GM21381 (cell line): ENCODE measurements around the gene NACAD.

Experiments used
- ATAC-seq: cut with Tn5 transposase; IDR thresholded peaks from one replicate; pipeline ENCODE4 v1.9.1; 2021; ENCODE audit warnings: mild to moderate bottlenecking, moderate library complexity; ENCODE audit not compliant: unreplicated experiment

The NACAD gene, protein sequence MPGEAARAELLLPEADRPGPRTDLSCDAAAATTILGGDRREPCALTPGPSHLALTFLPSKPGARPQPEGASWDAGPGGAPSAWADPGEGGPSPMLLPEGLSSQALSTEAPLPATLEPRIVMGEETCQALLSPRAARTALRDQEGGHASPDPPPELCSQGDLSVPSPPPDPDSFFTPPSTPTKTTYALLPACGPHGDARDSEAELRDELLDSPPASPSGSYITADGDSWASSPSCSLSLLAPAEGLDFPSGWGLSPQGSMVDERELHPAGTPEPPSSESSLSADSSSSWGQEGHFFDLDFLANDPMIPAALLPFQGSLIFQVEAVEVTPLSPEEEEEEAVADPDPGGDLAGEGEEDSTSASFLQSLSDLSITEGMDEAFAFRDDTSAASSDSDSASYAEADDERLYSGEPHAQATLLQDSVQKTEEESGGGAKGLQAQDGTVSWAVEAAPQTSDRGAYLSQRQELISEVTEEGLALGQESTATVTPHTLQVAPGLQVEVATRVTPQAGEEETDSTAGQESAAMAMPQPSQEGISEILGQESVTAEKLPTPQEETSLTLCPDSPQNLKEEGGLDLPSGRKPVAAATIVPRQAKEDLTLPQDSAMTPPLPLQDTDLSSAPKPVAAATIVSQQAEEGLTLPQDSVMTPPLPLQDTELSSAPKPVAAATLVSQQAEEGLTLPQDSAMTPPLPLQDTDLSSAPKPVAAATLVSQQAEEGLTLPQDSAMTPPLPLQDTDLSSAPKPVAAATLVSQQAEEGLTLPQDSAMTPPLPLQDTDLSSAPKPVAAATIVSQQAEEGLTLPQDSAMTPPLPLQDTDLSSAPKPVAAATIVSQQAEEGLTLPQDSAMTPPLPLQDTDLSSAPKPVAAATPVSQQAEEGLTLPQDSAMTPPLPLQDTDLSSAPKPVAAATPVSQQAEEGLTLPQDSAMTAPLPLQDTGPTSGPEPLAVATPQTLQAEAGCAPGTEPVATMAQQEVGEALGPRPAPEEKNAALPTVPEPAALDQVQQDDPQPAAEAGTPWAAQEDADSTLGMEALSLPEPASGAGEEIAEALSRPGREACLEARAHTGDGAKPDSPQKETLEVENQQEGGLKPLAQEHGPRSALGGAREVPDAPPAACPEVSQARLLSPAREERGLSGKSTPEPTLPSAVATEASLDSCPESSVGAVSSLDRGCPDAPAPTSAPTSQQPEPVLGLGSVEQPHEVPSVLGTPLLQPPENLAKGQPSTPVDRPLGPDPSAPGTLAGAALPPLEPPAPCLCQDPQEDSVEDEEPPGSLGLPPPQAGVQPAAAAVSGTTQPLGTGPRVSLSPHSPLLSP (N-terminal part only)

DNA sequence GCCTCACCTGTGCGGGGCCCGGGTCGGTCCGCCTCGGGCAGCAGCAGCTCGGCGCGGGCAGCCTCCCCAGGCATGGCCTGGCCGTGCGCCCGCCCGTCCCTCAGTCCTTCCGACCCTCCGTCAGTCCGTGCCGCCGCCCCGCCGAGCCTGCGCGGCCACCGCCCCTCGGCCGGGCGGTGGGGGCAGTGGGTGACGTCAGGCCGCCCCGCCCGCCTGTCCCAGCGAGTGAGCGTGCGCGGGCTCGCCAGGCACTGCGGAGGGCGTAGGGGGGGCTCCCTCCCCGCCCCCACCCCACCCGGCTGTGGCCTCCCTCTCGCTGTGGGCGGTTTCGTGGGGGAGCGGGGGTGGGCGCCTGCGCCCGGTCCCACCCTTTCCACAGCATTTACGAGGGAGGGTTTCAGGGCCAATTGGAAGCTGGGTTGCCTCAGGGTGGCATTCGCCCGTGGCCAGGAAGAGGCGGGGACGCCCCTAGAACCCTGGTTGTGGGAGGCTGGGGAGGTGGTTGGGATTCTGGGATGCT is at the start of gene NACAD:
Gene NACAD, minus strand, starts transcription at position 149 of the 520 bp plus-strand sequence. Its CDS starts 75 bp downstream, at position 74.
- ATAC-seq: no peak

DNA sequence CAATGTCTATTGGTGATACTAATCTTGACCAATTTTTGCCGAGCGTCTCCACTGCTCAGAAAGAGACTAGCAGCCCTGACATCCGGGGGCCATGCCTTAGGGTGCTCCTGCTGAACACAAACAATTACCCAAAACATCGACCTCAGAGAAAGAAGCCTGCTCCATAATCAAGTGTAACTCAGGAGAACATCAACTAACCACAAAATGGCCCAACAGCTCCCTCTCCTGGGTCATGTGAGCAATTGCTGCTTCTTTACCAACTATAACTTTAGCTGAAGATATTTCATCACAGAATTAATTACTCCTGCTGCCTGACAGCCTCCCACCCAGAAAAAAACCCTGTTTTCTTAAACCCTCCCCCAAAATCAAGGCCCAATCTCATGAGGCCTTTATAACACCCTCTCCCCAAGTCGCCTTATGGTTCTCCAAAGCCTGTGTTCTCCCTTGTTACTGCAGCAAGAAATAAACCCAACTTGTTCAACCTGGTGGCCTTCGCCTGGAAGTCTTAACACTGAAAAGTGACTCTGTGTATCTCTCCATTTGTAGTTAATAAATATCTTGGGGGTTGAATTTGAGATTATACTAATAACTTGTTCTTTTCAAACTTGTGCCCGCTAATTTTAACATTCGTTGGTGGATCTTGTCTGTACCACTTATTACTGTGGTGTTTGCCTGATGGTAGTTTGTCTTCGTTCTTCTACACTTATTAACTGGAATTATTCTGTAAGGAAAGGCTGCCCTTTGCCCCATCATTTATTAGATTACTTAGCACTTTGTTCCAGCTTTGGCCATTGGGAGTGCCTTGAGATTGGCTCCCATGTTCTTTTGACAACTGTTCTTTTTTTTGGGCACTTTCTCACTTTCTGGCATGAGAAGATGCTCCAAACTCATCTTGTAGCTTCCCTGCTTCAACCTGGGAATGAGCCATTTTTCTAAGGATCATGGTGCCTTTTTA is 47.6 kb upstream of the NACAD start:
- ATAC-seq: no peak

DNA sequence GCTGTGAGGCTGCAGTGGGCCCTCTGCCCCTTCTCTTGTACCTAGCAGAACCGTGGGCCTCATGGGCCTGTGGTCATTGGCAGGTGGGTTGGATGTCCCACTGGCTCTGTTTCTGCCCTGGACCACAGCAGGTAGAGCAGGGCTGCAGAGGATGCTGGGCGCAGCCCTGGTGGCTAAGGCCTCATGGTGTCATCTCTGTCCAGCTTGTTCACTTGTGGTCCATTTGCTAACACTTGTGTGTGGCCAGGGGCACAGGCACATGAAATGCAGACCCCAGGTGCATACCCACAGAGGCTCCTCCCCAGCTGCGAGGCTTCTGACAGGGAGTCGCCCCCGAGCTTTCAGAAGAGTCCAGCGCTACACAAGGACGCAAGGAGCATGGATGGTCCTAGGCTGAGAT is 45.1 kb upstream of the NACAD start:
- ATAC-seq: no peak

DNA sequence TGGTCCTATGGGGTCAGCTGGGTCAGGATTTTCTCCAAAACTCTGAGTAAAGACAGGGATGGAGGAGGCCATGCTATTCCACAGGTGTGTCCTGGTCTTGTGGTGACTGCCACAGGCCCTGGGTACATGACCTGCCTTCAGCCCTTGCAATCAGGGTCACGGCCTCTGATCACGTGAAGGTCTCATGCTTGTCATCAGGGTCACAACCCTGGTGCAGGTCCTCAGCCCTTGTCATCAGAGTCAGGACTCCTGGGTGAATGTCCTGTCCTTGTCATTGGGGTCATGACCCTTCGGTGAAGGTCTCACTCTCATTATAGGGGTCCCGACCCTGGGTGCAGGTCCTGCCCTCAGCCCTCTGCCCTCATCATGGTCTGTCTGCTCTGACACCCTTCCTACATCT is 44.6 kb upstream of the NACAD start:
- ATAC-seq: no peak

DNA sequence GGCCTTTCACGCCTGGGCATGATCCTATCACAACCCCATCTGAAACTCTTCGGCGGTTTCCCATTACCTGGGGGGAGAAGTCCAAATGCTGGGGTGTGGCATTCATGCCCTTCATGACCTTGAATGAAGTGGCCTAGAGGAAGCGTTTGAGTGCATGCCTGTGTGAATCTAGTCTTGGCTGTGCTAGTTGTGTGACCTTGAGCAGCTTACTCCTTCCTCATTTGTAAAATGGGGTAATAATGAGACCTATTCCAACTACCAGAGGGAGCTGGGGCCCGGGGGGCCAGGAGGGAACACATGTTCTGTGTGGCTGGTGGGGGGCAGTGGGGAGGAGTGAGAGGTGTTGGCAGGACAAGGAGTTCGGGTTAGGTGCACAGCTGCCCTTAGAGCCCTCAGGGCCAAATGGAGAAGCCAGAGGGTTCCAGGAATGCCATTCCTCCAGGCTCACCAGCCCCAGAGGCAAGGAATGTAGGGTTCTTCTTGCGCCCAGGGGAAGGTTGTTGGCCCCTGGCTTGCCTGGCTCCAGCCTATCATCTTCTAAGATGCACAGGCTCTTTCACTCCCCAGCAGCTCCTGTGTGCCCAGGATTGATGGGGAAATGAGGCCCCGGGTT is 44.0 kb upstream of the NACAD start:
- no peak for ATAC-seq

DNA sequence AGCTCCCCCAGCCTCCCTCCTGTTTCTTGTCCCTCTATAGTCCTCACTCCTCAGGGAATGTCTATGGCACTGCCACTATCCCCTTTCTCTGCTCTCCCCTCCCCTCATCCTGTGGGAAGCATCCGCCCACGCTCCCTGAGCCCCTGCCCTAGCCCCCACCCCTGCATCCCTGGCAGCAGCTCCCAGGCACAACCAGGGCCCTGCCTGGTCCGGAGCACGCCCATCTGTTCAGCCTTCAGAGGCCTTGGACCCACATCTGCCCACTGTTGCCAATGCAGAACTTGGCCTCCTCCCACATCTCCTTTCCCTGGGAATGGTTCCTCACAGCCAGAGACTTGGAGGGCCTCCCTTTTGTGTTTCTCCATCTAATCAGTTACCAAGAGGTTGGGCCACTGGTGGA is 43.1 kb upstream of the NACAD start:
- ATAC-seq: no peak

DNA sequence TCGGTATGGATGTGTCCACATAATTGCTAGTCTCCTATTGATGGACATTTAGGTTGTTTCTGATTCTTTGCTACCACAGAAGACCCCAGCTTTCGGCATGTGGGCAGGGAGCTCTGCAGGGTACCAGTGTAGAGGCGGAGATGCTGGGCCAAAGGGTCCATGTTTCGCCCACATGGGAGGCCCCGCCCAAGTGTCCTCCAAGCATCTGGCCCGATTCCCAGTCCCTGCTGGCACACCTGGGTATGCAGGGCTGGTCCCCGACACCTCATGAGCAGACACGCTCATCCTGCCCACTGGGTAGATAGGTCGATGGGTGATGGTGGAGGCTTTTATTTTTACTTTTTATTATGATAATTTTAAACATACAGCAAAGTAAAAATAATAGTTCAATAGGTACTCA is 42.1 kb upstream of the NACAD start:
- ATAC-seq: no peak

DNA sequence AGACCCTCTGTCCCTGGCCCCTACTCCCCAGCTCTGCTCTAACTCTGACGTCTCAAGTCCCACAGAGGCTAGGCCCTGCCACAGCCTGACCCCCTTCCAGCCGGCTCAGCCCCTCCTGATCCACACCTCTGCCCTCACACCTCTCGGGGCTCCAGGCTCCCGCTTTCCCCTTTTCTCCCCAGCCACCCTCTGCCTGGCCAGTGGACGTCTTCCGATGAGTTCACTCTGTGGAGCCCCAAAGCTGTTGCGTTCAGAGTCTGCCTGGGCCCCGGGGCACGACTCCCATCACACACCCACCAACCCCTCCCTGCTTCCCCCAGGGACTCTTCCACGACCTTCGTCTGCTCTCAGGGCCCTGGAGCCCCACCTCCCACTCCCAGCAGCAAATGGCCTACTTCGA is 41.1 kb upstream of the NACAD start:
- ATAC-seq: no peak

DNA sequence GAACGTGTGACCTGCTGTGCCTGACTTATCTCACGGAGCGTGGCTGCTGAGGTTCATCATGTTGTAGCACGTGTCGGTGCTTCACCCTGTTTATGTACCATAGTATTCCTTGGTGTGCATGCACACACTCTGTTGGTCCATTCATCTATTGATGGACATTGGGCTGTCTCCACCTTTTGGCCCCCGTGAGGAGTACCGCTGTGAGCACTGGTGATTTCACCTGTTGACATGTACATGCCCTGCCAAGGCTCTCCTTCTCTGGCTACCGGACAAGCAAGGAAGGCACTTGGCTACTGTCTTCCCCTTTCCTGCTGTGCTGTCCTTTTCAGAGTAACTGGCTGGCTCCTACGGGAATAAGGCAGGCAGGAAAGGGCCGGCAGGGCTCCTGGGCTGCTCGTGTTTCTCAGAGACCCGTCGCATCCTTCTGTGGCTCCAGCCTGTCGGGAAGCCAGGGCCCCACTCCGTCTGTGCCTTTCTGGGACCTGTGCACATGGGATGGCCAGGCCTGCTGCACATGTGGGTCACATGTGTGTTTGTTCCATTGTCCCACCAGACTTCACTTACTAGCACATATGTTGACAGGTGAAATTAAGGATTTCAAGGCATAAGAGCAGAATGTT is 40.5 kb upstream of the NACAD start:
- ATAC-seq: no peak

DNA sequence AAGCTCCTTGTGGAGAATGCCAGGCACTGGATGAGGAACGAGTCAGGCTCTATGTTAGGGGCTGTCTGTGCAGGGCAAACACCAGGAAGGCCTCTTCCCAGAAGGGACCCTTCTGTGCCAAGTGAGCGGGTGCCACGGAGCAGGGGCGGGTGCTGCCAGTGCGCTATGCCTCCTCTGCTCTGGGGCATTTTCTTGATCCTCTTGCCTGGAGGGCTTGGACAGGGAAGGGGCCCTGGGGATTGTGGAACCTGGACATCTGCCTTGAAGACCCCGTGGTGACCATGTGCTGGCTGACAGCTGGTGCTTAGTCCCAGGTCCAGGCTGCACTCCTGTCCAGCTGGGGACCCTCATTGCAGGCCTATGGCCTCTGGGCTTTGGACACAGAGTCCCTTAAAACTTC is 38.2 kb upstream of the NACAD start:
- ATAC-seq: no peak

DNA sequence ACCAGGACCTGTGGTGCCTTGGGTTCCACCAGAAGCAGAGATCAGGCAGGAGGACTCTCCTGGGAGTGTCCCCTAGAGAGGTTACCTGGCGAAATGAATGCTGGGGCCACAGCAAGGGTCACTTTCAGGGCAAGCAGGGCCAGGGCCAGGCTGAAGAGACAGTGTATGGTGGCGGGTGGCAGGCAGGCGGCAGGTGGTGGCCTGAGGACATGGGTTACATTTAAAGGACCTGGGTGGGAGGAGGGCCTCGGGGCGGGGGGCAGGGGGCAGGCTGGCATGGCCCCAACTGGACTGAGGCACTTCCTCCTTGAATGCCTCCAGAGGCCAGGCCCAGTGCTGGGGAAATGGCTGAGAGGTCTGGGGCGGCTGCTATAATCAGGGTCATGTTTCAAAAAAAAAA is 37.4 kb upstream of the NACAD start:
- no peak for ATAC-seq

DNA sequence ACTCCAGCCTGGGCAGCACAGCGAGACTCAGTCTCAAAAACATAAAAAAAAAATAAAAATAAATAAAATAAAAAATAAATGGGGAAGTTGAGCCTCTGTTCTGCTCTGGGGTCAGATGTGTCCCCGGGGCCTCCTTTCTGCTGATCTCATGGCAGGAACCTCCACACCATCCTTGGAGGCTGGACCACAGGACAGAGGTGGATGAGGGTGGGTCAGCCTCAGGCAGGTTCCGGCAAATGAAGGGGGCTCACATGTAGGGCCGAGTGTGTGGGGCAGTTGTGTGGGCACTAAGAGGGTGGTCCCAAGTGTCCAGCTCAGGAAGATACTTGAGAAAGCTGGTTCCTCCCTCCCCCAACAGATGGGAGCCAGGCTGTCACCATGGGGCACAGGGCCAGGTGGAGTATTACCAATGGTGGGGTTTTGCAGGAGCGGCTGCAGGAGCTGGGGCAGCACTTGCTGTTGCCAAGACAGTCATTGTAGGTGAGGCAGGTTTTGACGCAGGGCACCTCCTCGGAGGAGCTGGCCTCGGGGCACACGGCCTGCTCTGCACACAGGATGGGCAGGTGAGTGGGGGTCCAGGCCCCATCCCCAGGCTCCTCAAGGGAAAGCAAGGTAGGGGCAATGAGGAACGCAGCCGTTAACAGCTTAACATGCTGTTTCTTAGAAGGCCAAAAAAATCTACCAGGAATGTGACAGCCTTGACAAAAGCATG is 36.6 kb upstream of the NACAD start:
- no peak for ATAC-seq

DNA sequence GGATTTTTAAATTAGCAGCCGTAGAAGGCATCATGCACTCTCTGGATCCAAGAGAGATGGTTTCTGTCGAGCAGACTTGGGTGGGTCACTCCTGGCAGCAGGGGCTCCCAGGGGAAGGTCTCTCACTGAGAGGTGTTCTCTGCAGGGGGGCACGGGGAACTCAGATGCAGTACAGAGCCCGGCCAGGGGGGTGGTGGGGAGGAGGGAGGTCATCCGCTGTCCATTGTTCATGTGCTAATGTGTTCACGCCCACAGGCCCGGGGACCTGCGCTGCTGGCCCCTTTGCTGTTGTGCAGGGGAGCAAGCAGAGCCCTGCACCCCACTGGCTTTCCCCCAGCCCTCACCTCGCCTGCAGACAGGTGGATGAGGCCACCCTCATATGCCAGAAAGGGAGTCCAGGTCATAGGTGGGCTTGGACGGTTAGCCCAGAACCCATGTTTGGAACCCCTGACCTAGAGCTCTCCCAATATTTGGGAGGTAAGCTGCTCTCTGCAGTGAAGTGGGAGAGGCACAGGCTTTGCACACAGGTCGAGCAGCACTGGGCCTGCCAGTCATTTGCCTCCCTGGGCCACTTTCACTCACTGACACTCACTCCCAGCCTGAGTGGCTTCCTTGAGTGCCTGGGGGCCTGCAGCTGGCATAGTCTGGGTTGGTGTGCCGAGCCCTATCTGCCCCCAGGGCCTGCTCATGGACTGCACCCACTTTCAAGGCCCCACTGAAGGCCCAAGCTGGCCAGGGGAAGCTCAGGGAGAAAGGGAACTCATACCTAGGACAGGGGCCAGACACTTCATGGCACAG is 35.3 kb upstream of the NACAD start:
- no peak for ATAC-seq

DNA sequence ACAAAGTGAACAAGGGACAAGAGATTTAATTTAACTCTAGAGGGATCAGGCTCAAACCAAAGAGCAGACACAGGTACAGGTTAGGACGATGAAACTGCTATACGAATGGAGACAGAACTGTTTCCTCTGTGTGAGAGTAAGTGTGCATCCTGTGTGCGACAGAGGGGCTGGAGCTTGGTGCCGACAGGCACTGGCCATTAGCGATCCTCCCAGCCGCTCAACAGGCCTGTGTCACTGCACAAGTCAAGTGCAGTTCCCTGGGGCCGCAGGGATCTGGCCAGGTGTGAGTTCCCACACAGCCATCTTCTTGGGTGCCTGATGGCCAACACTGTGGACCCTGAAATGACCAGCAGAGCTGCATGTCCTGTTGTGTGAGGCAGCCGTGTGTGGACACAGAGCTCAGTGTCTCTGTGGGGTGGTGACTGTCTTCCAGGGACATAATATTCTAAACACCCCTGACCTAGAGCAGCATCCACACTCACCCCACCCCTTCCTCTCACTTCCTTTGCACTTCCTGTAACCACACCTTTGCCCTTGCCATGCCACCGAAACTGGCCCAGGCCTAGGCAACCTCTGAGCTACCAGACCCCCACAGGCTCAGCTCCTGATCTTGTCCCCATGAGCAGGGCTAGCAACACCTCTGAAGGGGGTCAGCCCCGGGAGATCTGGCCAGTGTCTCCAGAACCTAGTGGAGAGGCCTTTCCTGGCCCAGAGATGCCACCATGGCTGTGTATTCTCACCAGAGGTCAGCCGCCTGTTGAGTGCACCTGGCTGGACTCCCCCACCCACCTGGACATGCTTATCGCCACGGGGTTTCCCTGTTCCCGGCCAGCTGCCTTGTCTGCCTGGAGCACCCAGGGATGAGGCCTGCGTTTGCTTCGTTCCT is 34.4 kb upstream of the NACAD start:
- no peak for ATAC-seq

DNA sequence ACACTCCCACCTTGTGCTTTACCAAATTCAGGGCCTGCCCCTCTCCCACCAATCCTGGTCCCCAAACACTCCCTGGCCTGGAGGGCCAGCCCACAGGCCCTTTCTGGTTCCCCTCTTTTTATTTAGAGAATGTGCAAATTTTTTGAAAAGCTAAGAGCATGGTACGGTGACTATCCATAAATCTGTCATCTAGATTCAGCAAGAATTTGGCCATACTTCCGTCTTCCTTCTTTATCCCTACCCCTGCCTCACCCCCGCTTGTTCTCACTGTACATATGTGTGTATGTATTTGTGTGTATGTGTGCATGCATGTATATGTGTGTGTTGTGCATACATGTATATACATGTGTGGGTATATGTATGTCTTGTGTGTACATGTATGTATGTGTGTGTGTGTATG is 30.8 kb upstream of the NACAD start:
- no peak for ATAC-seq

DNA sequence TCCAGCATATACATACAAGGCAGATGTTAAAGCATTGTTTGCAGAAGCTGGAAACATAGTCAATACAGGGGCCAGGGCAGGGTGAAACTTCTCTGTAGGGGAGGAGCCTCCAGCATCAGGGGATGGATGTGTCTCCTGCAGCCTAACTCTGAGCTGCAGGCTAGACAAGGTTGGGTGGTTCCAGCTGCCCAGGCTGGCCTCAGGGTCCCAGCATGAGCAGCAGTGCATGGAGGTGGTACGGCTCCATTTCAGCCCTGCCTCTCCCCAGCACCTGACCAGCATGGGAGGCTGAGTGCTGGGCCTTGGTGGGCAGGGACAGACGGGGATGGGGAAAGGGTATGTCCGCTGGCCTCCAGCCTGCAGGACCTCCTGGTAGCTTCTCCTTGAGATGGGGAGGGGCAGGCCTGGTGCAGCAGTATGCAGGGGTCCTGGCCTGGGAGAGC is 30.1 kb upstream of the NACAD start:
- no peak for ATAC-seq
